ENCODE measurements around the gene KCNS3. TPM values are rescaled to one million over a fixed set of nuclear protein-coding genes. Genes with fewer than 3 reads are reported as not detected.

Gene KCNS3
- total and polyA plus RNA-seq, 9 donors: 0.23 to 5.9 (median 1.2) TPM

- Histone ChIP-seq H3K4me3 (no peak overlapping the region), H3K4me1 (ENCODE audit: insufficient read depth) (no peaks in the 10 kb centered on the region), H3K36me3 (no peaks in the 10 kb centered on the region), H3K27me3 (no peaks in the 10 kb centered on the region), H3K9me3 (no peaks in the 10 kb centered on the region), H3K27ac (no peak overlapping the region)
- no peak for DNase-seq
- intact Hi-C loops (cut with DNase I): no loop called here
- WGBS, 3 donors: 43 to 50% (median 48%) methylated on average over 6 of the region's 6 CpGs
- no peak for TF ChIP-seq POLR2A (IDR thresholded peaks at IDR 0.05)
Observed at GRCh38 chr2:17976871-17977746, 98.6 kb downstream of the KCNS3 start.

- no peak overlapping the region for H3K27ac ChIP-seq
- TF ChIP-seq POLR2A (IDR thresholded peaks at IDR 0.05): no peak
- no peak for TF ChIP-seq EP300 (IDR thresholded peaks at IDR 0.05)
- no peak for TF ChIP-seq CTCF (IDR thresholded peaks at IDR 0.05)
- H3K27me3 ChIP-seq: no peaks in the 10 kb centered on the region
- DNase-seq: no peak
- H3K4me1 ChIP-seq (ENCODE audit: insufficient read depth): no peaks in the 10 kb centered on the region
- H3K4me3 ChIP-seq: no peak overlapping the region
- no peaks in the 10 kb centered on the region for H3K36me3 ChIP-seq
- no peaks in the 10 kb centered on the region for H3K9me3 ChIP-seq
- intact Hi-C loops (cut with DNase I): no loop called here
Observed at GRCh38 chr2:17979707-17980106, 101.2 kb downstream of the KCNS3 start.

GRCh38 chr2:17981936-17982335, 103.5 kb downstream of the KCNS3 start:
- DNase-seq: no peak
- intact Hi-C loops (cut with DNase I): no loop called here
- no peak overlapping the region for H3K4me3 ChIP-seq
- no peak for TF ChIP-seq POLR2A (IDR thresholded peaks at IDR 0.05)
- no peaks in the 10 kb centered on the region for H3K27me3 ChIP-seq
- H3K36me3 ChIP-seq: no peaks in the 10 kb centered on the region
- 55 to 77% (median 76%) methylated on average over 3 of the region's 3 CpGs for WGBS, 3 donors
- no peaks in the 10 kb centered on the region for H3K9me3 ChIP-seq
- no peaks in the 10 kb centered on the region for H3K4me1 ChIP-seq (ENCODE audit: insufficient read depth)
- no peak overlapping the region for H3K27ac ChIP-seq

Other genes with a start within 250 kb of the KCNS3 start
- 10 to 100 TPM; 10.2 to 16.8 (median 13.2) TPM for gene SMC6, start 124.9 kb upstream of the KCNS3 start, total RNA-seq
- gene SMC6, start 124.9 kb upstream of the KCNS3 start, polyA plus RNA-seq: 10 to 100 TPM in 1 of 2 donors, 1 to 10 TPM in 1; 6.6 to 12.3 TPM
- gene GEN1, start 124.5 kb upstream of the KCNS3 start, total RNA-seq: 1 to 10 TPM; 1.0 to 4.7 (median 2.3) TPM
- 1 to 10 TPM in 1 of 2 donors, under 1 TPM in 1; 0.77 to 2.8 TPM for gene GEN1, start 124.5 kb upstream of the KCNS3 start, polyA plus RNA-seq
- not detected for gene MSGN1, start 62.2 kb upstream of the KCNS3 start, total RNA-seq
- gene MSGN1, start 62.2 kb upstream of the KCNS3 start, polyA plus RNA-seq: not detected

Measured in ovary (tissue), 9 donors.